HepG2 (cell line): Measurements from ENCODE around the gene MYO5B.

Experiments
- EZH2 ChIP-seq: conservative IDR thresholded peaks from 2 replicates; pipeline ENCODE4 v1.6.1; 2012; ENCODE audit warnings: mild to moderate bottlenecking, low read depth, low read length, moderate library complexity
- TCF12 ChIP-seq, 2 experiments: fragments of 450-650 bp in 1 of 2; sonication (generic) in 1 of 2; formaldehyde crosslinking in 1 of 2; IDR thresholded peaks; 2 replicates each; pipeline versions ENCODE4 v1.6.1 to v1.8.0; 2017 to 2022; ENCODE audit warnings: antibody characterized with exemption in 1 of 2, mild to moderate bottlenecking in 1 of 2, missing genetic modification reagents in 1 of 2, moderate library complexity in 1 of 2
- YY1 ChIP-seq: IDR thresholded peaks from 2 replicates; pipeline ENCODE4 v1.6.1; 2011; ENCODE audit warnings: low read length, low read depth, moderate library complexity, mild to moderate bottlenecking; ENCODE audit not compliant: insufficient read depth, insufficient replicate concordance
- ZNF121 ChIP-seq: sonication (generic); formaldehyde crosslinking; IDR thresholded peaks from 2 replicates; pipeline ENCODE4 v1.5.0; 2020; ENCODE audit warnings: mild to moderate bottlenecking, missing genetic modification reagents

DNA sequence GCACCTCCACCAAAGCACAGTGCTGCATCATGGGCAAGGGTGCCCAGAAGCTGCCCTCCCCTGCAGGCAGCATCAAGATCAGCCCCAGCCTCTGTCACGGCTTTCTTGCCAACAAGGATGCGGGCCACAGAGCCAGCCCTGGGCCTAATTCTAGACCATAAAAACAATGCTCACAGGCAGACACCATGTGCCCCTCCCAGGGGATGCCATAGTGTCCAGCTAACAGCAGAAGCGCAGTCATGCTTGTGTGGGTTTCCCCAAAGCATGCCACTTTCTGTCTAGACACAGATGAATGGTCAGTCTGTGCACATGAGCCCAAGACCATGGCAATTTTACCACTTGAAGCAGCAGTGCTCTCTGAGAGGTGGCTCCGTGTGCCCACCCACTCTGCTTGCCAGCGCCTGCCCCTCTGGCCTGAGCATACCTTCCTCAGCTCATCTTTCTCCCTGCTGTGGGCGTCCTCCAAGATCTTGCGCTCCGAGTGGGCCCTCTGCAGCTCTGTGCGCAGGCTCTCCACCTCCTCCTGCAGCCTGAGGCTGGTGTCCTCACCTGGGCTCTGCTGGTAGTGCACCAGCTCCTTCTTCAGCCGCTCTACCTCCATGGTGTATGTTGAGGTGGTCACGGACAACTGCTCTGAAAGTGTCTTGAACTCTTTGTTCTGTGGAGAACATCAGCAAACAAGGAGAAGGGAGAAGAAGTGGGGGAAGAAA is 300.3 kb downstream of the MYO5B start:
- TF ChIP-seq ZNF121 (CRISPR knock-in tag) (no peak), EZH2 (no peak), TCF12 (IDR thresholded peaks at IDR 0.05) (no peak), TCF12 (CRISPR knock-in tag; IDR thresholded peaks at IDR 0.05) (no peak), YY1 (no peak)
